Pancreas (tissue), 10 donors: ENCODE measurements around the gene PAGE2B. TPM values are rescaled to one million over a fixed set of nuclear protein-coding genes. Genes with fewer than 3 reads are reported as not detected.
A peak's percentile ranks its signal among the peaks of the same experiment; 100 is the strongest.

Experiments used
- ATAC-seq, 4 donors: fragments of 200-7000 bp; cut with Tn5 transposase; one replicate each; pipeline versions ENCODE4 v1.8.0 to v1.9.1; 2020; ENCODE audit warnings: mild to moderate bottlenecking in 4 of 4, moderate library complexity in 4 of 4
- DNase-seq, 6 donors: peaks; one replicate each; pipeline ENCODE4 v3.0.0-alpha.2; 2020
- FAIRE-seq: peaks from 2 replicates; lab custom pipeline; 2012; peaks lifted over from hg19 to GRCh38; lab: Jason Lieb, UNC
- H3K27ac ChIP-seq, 4 donors: fragments of 200-600 bp; sonication (generic); 1 replicate in 3 of 4; 2 replicates in 1 of 4; pipeline versions ENCODE4 v1.5.0 to v1.8.0; 2020
- H3K27me3 ChIP-seq, 4 donors: fragments of 200-600 bp; one replicate each; pipeline ENCODE4 v1.8.0; 2021
- H3K36me3 ChIP-seq, 3 donors: fragments of 200-600 bp; sonication (generic) in 1 of 3; one replicate each; pipeline versions ENCODE4 v1.5.0 to v1.8.0; 2020 to 2021
- H3K4me1 ChIP-seq, 3 donors: fragments of 200-600 bp; one replicate each; pipeline ENCODE4 v1.8.0; 2021
- H3K4me3 ChIP-seq, 4 donors: fragments of 200-600 bp; sonication (generic) in 2 of 4; one replicate each; pipeline versions ENCODE4 v1.5.0 to v1.8.0; 2020 to 2021
- H3K9me3 ChIP-seq, 4 donors: fragments of 200-600 bp; one replicate each; pipeline ENCODE4 v1.8.0; 2021
- CTCF ChIP-seq, 4 donors: fragments of 200-600 bp; sonication (generic) in 3 of 4; IDR thresholded peaks; one replicate each; pipeline versions ENCODE4 v1.5.0 to v1.8.0; 2021; ENCODE audit warnings: antibody characterized with exemption in 4 of 4
- WGBS, 2 donors: extraction: QIAGEN DNeasy Blood & Tissue Kit; methylation state at CpG; one replicate each; pipeline ENCODE4 v1.1.7; 2013; 5-methylcytosine and 5-hydroxymethylcytosine counted together
- intact Hi-C, 3 donors: fragments of 100-400 bp; cut with DNase I; formaldehyde crosslinking; loops; one replicate each; pipeline versions ENCODE4 v1.11.1 to v1.14.2; 2022
- polyA plus RNA-seq, 2 donors: library from polyadenylated mRNA; stranded (reverse); fragments of 200-250 nt; gene quantifications; one replicate each; pipeline ENCODE4 v1.2.3, GENCODE V29; 2013
- total RNA-seq, 6 donors: library from RNA; stranded (reverse); fragmentation: NEBNext Ultra II Directional in 4 of 6; extraction: Animal tissue kit (Norgen Biotek cat#: 25700) in 4 of 6; gene quantifications; one replicate each; pipeline versions ENCODE4 v1.2.1 to v1.2.4, GENCODE V29; 2021 to 2023
- donor health status: healthy with polysubstance abuse.
- donor health status: DM: no; HTN: no; CAD: no; lungs with moderate emphysema.
- donor health status: DM: no; HTN: no; CAD: no.
- donor health status: control.
- donor health status: control.
- donor health status: Bipolar disorder and iron deficiency.
- donor health status: DM: yes; HTN: yes; CAD: no.
- donor health status: DM: no; HTN: no; CAD: no.
- donor health status: DM: no; HTN: no; CAD: no.
- donor health status: DM: yes; HTN: yes; CAD: no.

Gene PAGE2B
- total RNA-seq (not detected), polyA plus RNA-seq (under 1 TPM in 1 of 2 donors, not detected in 1; 0.54 TPM)

GRCh38 chrX:55074851-55075467 lies at the start of gene PAGE2B:
Gene PAGE2B (plus strand): TSS chrX:55075030. CDS start chrX:55076042, 1,012 bp downstream.
- no peak for ATAC-seq
- H3K9me3 ChIP-seq: no peaks in the 10 kb centered on the region
- no peaks in the 10 kb centered on the region for H3K36me3 ChIP-seq
- peaks cover 0 to 10% (median 0%) of the 10 kb centered on the region in 4 donors for H3K27me3 ChIP-seq
- 77 to 84% methylated on average over 36 of the region's 36 CpGs for WGBS, 2 donors
- H3K27ac ChIP-seq: no peak within 1 kb of the TSS
- H3K4me1 ChIP-seq: no peaks in the 10 kb centered on the region
- FAIRE-seq: no peak
- H3K4me3 ChIP-seq: no peak within 1 kb of the TSS
- intact Hi-C loops: no loop called here
- TF ChIP-seq CTCF (IDR thresholded peaks at IDR 0.05): no peak
- peak in 1 of 6 donors; percentile 28 for DNase-seq

- no peak for FAIRE-seq
- H3K4me1 ChIP-seq: no peaks in the 10 kb centered on the region
- no peak overlapping the region for H3K27ac ChIP-seq
- H3K27me3 ChIP-seq: no peaks in the 10 kb centered on the region
- H3K4me3 ChIP-seq: no peak overlapping the region
- no peaks in the 10 kb centered on the region for H3K36me3 ChIP-seq
- TF ChIP-seq CTCF (IDR thresholded peaks at IDR 0.05): no peak
- no peak for ATAC-seq
- intact Hi-C loops: no loop called here
- no peaks in the 10 kb centered on the region for H3K9me3 ChIP-seq
- DNase-seq: no peak
These were observed 48.7 kb upstream of the PAGE2B start for GRCh38 chrX:55026143-55026542.

GRCh38 chrX:55026840-55027239 lies 48.0 kb upstream of the PAGE2B start:
- no peak overlapping the region for H3K27ac ChIP-seq
- H3K4me1 ChIP-seq: no peaks in the 10 kb centered on the region
- H3K27me3 ChIP-seq: no peaks in the 10 kb centered on the region
- H3K9me3 ChIP-seq: no peaks in the 10 kb centered on the region
- intact Hi-C loops: no loop called here
- WGBS, 2 donors: 46 to 54% methylated on average over 2 of the region's 2 CpGs
- H3K36me3 ChIP-seq: no peaks in the 10 kb centered on the region
- H3K4me3 ChIP-seq: no peak overlapping the region
- TF ChIP-seq CTCF (IDR thresholded peaks at IDR 0.05): no peak
- no peak for ATAC-seq
- no peak for FAIRE-seq
- no peak for DNase-seq

- no peak overlapping the region for H3K4me3 ChIP-seq
- intact Hi-C loops: no loop called here
- no peak for DNase-seq
- H3K36me3 ChIP-seq: no peaks in the 10 kb centered on the region
- no peaks in the 10 kb centered on the region for H3K9me3 ChIP-seq
- no peak for ATAC-seq
- no peak for TF ChIP-seq CTCF (IDR thresholded peaks at IDR 0.05)
- no peak overlapping the region for H3K27ac ChIP-seq
- no peak for FAIRE-seq
- no peaks in the 10 kb centered on the region for H3K4me1 ChIP-seq
- WGBS, 2 donors: 50 to 72% methylated on average over 4 of the region's 4 CpGs
- H3K27me3 ChIP-seq: no peaks in the 10 kb centered on the region
These were observed 46.8 kb upstream of the PAGE2B start for GRCh38 chrX:55028040-55028439.

GRCh38 chrX:55028611-55029010 lies 46.2 kb upstream of the PAGE2B start:
- ATAC-seq: no peak
- Histone ChIP-seq H3K9me3 (no peaks in the 10 kb centered on the region), H3K4me1 (no peaks in the 10 kb centered on the region), H3K4me3 (no peak overlapping the region), H3K27me3 (no peaks in the 10 kb centered on the region), H3K36me3 (no peaks in the 10 kb centered on the region), H3K27ac (no peak overlapping the region)
- intact Hi-C loops: no loop called here
- FAIRE-seq: no peak
- no peak for TF ChIP-seq CTCF (IDR thresholded peaks at IDR 0.05)
- DNase-seq: no peak
